Astrocyte of the cerebellum (primary cell): ENCODE measurements around the gene SPTSSB.

ENCODE experiments used
- DNase-seq: peaks from one replicate; pipeline ENCODE4 v3.0.0-alpha.2; 2011; ENCODE audit warnings: low read depth
- H3K4me3 ChIP-seq: 2 replicates; pipeline ENCODE4 v1.5.1; 2011; ENCODE audit warnings: mild to moderate bottlenecking, low read depth, low read length, moderate library complexity
- CTCF ChIP-seq: IDR thresholded peaks from 2 replicates; pipeline ENCODE4 v1.5.1; 2012; ENCODE audit warnings: low read length, low read depth, moderate library complexity, mild to moderate bottlenecking; ENCODE audit errors: missing control alignments
- in situ Hi-C: cut with HindIII; loops from 2 replicates; pipeline ENCODE4 v1.10.0; 2017; ENCODE audit warnings: low sequenced_read_pairs

SPTSSB gene

GRCh38 chr3:161405087-161405486 is 33.8 kb upstream of the SPTSSB start:
- TF ChIP-seq CTCF: no peak
- no peak for DNase-seq
- in situ Hi-C loops: no loop called here
- no peak overlapping the region for H3K4me3 ChIP-seq

- no peak for TF ChIP-seq CTCF
- no peak overlapping the region for H3K4me3 ChIP-seq
- in situ Hi-C loops: no loop called here
- peak; percentile 9 for DNase-seq
Measured at GRCh38 chr3:161403251-161403650, 31.9 kb upstream of the SPTSSB start.

- in situ Hi-C loops: no loop called here
- H3K4me3 ChIP-seq: no peak overlapping the region
- DNase-seq: no peak
- TF ChIP-seq CTCF: no peak
Measured at GRCh38 chr3:161401389-161401788, 30.1 kb upstream of the SPTSSB start.

GRCh38 chr3:161400650-161401049 is 29.3 kb upstream of the SPTSSB start:
- DNase-seq: no peak
- no peak for TF ChIP-seq CTCF
- H3K4me3 ChIP-seq: no peak overlapping the region
- in situ Hi-C loops: no loop called here

GRCh38 chr3:161395115-161396012 is 24.0 kb upstream of the SPTSSB start:
- in situ Hi-C loops: no loop called here
- no peak for TF ChIP-seq CTCF
- DNase-seq: no peak
- H3K4me3 ChIP-seq: no peak overlapping the region

GRCh38 chr3:161393803-161394202 is 22.5 kb upstream of the SPTSSB start:
- in situ Hi-C loops: no loop called here
- H3K4me3 ChIP-seq: no peak overlapping the region
- DNase-seq: no peak
- no peak for TF ChIP-seq CTCF
